Measurements from ENCODE around the gene ABCD3. TPM values are rescaled to one million over a fixed set of nuclear protein-coding genes. Genes with fewer than 3 reads are reported as not detected.

The ABCD3 gene
- total and polyA plus RNA-seq, 2 of the 4 experiments (the other 2 are of a cell fraction) = 13.6 to 32.6 TPM

- no peak overlapping the region for H2AFZ ChIP-seq (replicated peaks; ENCODE audit: low read length, poor library complexity)
- no peak overlapping the region for H3K4me2 ChIP-seq (ENCODE audit: low read depth, low read length)
- no TSS peak for BruUV-seq (replicated peaks)
- H3K79me1 ChIP-seq (ENCODE audit: low read depth in 1 of 2, low read length in 2 of 2) = no peaks in the 10 kb centered on the region
- no peaks in the 10 kb centered on the region for H3K27me3 ChIP-seq (ENCODE audit: control insufficient read depth, insufficient read depth, low read length)
- H3K4ac ChIP-seq (ENCODE audit: low read depth, low read length) = no peak overlapping the region
- no peak overlapping the region for H3K14ac ChIP-seq (replicated peaks; ENCODE audit: low read depth, low read length)
- ChIA-PET CTCF (interaction anchor here (0.6 kb wide), 2 partner anchors 16 to 17 kb away, joined by 3 read pairs; no protein-coding TSS in a partner anchor), POLR2A (ENCODE audit: unreplicated experiment) (interaction anchor here (0.6 kb wide), 2 partner anchors 539 to 577 kb away, joined by 4 read pairs; partner anchors contain the start of gene ALG14)
- no peaks in the 10 kb centered on the region for H3K9me1 ChIP-seq (ENCODE audit: insufficient read depth, low read length)
- H3K23ac ChIP-seq (ENCODE audit: low read depth, low read length) = no peak overlapping the region
- H4K8ac ChIP-seq (ENCODE audit: low read depth in 2 of 2, low read length in 2 of 2) = no peak overlapping the region
- no peak overlapping the region for H2AK9ac ChIP-seq (replicated peaks; ENCODE audit: low read depth, low read length, poor library complexity)
- H4K5ac ChIP-seq (ENCODE audit: low read depth, low read length) = no peak overlapping the region
- no peak for ATAC-seq (ENCODE audit: low read depth)
- H4K91ac ChIP-seq (ENCODE audit: insufficient read depth, low read depth, low read length) = no peak overlapping the region
- no peak overlapping the region for H3K27ac ChIP-seq (ENCODE audit: insufficient read depth, low read length)
- no peak overlapping the region for H3K9ac ChIP-seq (ENCODE audit: low read depth, low read length)
- no peak overlapping the region for H2BK5ac ChIP-seq (ENCODE audit: low read depth, low read length, poor library complexity, severe bottlenecking)
- DNase-seq = no peak
- no peak overlapping the region for H2BK15ac ChIP-seq (ENCODE audit: low read depth, low read length)
- peaks cover 17% of the 10 kb centered on the region for H3K36me3 ChIP-seq (ENCODE audit: control insufficient read depth, insufficient read depth, low read length)
- intact Hi-C loops (cut with micrococcal nuclease) = no loop called here
- in situ Hi-C loops (cut with MboI; ENCODE audit: low sequenced_read_pairs) = no loop called here
- H3K9me3 ChIP-seq (ENCODE audit: control insufficient read depth, insufficient read depth, low read length) = no peaks in the 10 kb centered on the region
- TF ChIP-seq, protein P1, sequence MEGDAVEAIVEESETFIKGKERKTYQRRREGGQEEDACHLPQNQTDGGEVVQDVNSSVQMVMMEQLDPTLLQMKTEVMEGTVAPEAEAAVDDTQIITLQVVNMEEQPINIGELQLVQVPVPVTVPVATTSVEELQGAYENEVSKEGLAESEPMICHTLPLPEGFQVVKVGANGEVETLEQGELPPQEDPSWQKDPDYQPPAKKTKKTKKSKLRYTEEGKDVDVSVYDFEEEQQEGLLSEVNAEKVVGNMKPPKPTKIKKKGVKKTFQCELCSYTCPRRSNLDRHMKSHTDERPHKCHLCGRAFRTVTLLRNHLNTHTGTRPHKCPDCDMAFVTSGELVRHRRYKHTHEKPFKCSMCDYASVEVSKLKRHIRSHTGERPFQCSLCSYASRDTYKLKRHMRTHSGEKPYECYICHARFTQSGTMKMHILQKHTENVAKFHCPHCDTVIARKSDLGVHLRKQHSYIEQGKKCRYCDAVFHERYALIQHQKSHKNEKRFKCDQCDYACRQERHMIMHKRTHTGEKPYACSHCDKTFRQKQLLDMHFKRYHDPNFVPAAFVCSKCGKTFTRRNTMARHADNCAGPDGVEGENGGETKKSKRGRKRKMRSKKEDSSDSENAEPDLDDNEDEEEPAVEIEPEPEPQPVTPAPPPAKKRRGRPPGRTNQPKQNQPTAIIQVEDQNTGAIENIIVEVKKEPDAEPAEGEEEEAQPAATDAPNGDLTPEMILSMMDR (conservative IDR thresholded peaks at IDR 0.05; ENCODE audit: low read depth, low read length) = no peak
- TF ChIP-seq MAFK (IDR thresholded peaks at IDR 0.05; ENCODE audit: low read depth, low read length) = no peak
- TF ChIP-seq BHLHE40 (IDR thresholded peaks at IDR 0.05; ENCODE audit: low read depth, low read length) = no peak
- no peak for TF ChIP-seq RCOR1 (IDR thresholded peaks at IDR 0.05; ENCODE audit: insufficient replicate concordance, low read length)
- TF ChIP-seq RAD21 (IDR thresholded peaks at IDR 0.05; ENCODE audit: low read length) = no peak
- TF ChIP-seq RFX5 (IDR thresholded peaks at IDR 0.05; ENCODE audit: low read depth, low read length) = no peak
- TF ChIP-seq MXI1 (IDR thresholded peaks at IDR 0.05; ENCODE audit: borderline replicate concordance, low read depth, low read length) = no peak
- TF ChIP-seq, protein P2, sequence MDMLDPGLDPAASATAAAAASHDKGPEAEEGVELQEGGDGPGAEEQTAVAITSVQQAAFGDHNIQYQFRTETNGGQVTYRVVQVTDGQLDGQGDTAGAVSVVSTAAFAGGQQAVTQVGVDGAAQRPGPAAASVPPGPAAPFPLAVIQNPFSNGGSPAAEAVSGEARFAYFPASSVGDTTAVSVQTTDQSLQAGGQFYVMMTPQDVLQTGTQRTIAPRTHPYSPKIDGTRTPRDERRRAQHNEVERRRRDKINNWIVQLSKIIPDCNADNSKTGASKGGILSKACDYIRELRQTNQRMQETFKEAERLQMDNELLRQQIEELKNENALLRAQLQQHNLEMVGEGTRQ (IDR thresholded peaks at IDR 0.05; ENCODE audit: low read depth, low read length) = no peak
- TF ChIP-seq NFE2L2 (IDR thresholded peaks at IDR 0.05; ENCODE audit: low read depth, low read length) = no peak
- TF ChIP-seq SMC3 (IDR thresholded peaks at IDR 0.05; ENCODE audit: low read depth, low read length) = no peak
- TF ChIP-seq POLR2A (IDR thresholded peaks at IDR 0.05; ENCODE audit: low read depth, low read length) = no peak
- no peak for TF ChIP-seq CEBPB (IDR thresholded peaks at IDR 0.05; ENCODE audit: low read depth, low read length)
- no peak for TF ChIP-seq MAZ (IDR thresholded peaks at IDR 0.05; ENCODE audit: borderline replicate concordance, low read depth, low read length)
- TF ChIP-seq ELK1 (IDR thresholded peaks at IDR 0.05; ENCODE audit: borderline replicate concordance, low read depth, low read length) = no peak
- TF ChIP-seq FOS (IDR thresholded peaks at IDR 0.05; ENCODE audit: low read depth, low read length) = no peak
- TF ChIP-seq CHD1 (IDR thresholded peaks at IDR 0.05; ENCODE audit: low read depth, low read length) = no peak
- H2BK120ac ChIP-seq (ENCODE audit: low read depth, low read length) = no peak overlapping the region
- H4K20me1 ChIP-seq (ENCODE audit: insufficient read depth, low read length) = no peaks in the 10 kb centered on the region
- no peaks in the 10 kb centered on the region for H3K4me1 ChIP-seq (ENCODE audit: control insufficient read depth, insufficient read depth, low read length)
- no peak overlapping the region for H3K4me3 ChIP-seq (ENCODE audit: insufficient read depth, low read depth, low read length)
- H2AK5ac ChIP-seq (ENCODE audit: low read depth, low read length) = no peak overlapping the region
- H2BK20ac ChIP-seq (ENCODE audit: low read depth, low read length) = no peak overlapping the region
- no peak overlapping the region for H3K18ac ChIP-seq (ENCODE audit: low read depth, low read length)
- WGBS, 2 experiments (ENCODE audit: extremely low coverage in 2 of 2, insufficient read length in 1 of 2) = 100% methylated on average over 2 of the region's 2 CpGs; no CpG with 5 or more reads in 1 of the 2 experiments
- no peak overlapping the region for H3K56ac ChIP-seq (ENCODE audit: extremely low read depth, insufficient read depth, low read length)
- dilution Hi-C loops (cut with HindIII; ENCODE audit: low sequenced_read_pairs, unreplicated experiment) = no loop called here
Measured at GRCh38 chr1:94496076-94496755, 78.0 kb downstream of the ABCD3 start.
